HG02981 (cell line): Measurements from ENCODE around the gene SRPX2.

Source experiments
- ATAC-seq: cut with Tn5 transposase; IDR thresholded peaks from one replicate; pipeline ENCODE4 v1.9.1; 2021; ENCODE audit warnings: mild to moderate bottlenecking, moderate library complexity; ENCODE audit not compliant: unreplicated experiment

The SRPX2 gene

DNA sequence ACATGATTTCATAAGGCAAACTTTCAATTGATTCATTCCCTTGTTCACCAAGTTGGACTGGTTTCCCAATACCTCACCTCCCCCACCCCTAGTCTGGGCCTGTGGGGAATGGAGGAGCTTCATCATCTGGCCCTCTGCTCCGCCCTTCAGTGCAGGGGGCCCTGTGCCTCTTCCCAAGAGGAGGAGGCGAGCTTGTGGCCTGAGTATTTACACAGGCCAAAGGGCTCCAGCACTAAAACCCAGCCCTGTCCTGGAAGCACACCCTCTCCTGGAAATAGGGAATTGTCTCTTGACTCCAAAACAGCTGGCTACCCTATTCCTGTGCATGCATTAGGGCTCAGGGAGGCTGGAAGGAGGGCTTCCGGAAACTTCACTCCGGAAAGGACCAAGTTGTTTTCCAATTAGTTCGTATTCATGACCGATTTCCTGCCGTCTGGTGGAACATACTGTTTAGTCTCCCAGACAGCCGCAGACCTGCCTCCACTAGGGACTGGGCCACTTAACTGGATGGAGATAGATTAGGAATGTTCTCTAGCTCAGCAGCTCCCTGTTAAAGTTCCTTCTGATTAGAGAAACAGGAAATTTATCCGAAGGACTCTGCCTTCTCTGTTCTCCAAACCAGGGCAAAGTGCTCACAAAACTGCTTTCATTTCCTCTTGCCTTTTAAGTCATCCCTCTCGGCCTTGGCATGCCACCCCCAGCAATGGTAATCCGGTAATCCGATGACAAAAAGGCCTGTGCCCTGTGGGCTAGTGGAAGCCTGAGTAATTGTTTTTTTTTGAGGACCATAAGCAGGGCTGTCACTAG is 5.8 kb downstream of the SRPX2 start:
- ATAC-seq, result no peak

DNA sequence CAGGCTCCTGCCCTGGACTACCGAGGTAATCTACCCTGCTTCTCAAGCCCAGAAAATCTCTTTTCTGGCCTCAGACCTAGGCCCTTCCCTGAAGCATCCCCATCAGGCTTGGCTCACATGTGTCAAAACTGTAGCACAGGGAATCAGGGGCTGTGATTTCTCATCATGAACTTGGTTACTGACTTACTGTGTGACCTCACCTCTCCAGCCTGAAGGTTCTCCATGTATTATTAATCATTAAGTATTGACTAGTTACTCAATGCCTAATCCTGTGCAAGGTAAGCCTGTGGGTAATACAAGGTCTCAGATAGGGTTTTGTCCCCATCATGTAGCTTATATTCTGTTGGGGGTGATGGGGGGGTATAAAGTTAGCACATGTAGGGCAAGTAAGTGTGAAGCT is 6.8 kb downstream of the SRPX2 start:
- no peak for ATAC-seq

DNA sequence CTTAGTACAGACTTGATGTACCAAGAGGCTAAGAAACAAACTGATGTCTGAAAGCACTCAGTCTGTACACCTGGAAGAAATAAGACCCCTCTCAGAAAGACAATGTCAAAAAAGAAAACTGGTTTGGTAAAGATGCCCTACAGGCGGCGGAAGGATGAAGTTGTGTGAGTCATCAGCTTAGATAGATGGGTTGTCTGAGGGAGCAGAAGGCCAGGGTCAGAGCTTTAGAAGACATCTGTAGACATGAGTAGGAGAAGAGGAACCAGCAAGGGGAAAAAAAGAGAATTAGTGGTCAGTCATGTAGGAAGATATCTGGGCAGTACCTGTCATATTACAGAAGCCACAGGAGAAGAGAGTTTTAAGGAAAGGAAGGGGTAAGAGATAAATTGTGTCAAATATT is 8.3 kb downstream of the SRPX2 start:
- no peak for ATAC-seq

DNA sequence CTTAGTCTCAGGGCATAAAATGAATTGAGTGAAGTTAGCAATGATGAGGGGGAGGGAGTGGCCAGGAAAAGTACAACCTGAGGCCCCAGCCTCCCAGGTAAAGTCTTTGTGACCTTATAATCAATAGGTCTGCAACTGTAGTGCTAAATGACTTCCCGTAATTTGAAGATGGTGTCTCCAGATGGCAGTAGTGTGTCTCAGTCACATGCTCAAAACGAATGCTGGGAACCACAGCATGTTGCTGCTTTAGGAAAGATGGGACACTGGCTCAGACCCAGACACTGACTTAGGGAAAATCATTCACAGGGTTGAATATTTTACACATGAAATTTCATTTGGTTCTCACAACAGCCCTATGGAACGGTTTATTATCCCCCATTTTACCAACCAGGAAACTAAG is 10.3 kb downstream of the SRPX2 start:
- no peak for ATAC-seq

DNA sequence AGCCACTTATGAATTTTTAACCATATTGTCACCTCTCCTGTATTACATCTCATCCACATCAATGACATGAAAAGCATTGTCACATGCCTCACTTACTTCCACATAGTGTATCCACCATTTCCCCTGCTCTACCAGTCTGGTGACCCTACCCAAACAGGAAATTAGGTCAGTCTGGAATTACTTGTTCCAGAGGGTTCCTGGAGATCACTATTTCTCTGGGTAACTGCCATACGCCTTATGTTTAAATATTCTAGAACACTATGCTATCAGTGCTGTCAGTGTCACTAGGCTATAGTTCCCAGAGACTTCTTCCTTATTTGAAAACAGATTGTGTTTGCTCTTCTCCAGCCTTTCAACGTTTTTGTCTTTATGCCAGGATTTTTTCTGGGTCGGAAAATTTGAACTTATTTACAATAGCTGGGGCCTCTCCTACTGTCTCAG is 15.0 kb downstream of the SRPX2 start:
- ATAC-seq, result no peak

DNA sequence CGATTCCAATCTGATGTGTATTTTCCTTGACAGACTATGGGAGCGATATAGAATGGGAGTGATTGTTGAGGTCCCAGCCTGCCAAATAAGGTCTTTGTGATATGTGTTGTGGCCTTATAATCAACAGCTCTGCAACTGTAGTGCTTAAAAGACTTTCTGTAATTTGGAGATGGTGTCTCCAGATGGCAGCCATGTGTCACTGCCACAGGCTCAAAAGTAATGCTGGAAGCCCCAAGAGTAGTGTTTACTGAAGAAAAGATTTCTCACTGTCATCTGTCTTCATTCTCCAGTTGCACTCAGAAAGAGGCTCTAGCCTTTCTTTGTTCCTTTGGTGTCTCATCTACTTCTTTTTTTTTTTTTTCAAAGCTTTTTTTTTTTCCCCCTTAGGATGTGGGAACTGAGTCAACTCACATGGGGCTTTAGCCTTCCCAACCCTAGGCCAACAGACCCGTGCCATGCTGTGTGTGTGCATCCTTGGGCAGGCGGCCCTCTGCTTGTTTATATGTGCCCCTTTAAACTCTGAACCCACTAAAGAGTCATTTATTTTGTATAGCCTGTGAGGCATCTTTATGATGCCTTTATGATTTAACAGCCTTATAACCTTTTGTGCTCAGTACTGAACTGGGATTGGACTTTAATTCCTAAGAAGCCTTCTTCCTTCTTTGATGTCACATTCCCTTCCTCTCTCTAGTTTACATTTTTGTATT is 15.6 kb downstream of the SRPX2 start:
- no peak for ATAC-seq

DNA sequence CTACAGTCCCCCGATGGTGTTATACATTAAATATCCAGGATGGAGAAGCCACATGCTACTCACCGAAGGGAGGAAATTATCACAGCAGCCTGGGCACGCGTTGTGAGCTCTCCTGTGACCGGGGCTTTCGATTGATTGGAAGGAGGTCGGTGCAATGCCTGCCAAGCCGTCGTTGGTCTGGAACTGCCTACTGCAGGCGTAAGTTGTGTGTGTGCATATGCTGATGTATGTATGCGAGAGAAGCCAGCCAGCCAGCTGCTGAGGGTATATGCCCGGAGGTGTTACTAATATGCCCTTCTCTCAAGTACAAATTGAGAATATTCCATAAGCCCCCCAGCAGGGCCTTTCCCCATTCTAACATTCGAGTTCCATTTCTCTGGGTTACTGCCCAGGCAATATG is 18.2 kb downstream of the SRPX2 start:
- no peak for ATAC-seq

DNA sequence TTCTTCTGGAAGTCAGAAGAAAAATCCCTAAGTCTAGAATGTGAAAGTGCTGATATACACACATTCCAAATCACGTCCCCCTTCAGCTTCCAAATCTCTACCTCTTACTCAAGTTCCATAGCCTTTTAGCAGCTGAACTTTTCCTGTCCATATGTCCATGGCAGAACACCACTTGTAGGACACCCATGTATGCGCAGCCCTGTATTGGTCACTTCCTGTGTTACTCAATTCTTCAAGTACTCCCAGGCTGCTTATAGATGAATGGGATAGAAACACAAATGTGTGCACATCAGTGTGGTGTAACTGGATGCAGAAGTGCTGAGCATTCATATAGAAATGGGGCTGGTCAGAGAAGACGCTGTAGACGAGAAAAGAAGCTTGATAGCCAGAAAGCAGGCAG is 18.8 kb downstream of the SRPX2 start:
- no peak for ATAC-seq

DNA sequence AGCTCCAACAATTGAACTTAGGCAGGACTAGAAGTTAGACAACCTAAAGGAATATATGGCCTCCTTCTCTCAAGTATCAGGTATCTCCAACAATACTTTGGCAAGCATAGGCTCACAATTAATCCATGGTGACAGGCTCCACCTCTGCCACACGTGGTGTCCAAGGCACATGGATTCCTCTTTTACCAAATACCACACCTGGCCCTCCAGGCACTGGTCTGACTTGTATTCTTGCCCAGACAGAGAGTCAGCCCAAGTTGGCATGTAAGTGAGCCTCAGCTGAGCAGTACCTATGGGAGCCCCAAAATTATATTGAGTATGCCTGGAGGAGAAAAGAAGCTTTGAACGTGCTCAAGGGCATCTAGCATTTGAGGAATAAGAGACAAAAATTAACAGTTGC is 19.6 kb downstream of the SRPX2 start:
- ATAC-seq, result no peak

DNA sequence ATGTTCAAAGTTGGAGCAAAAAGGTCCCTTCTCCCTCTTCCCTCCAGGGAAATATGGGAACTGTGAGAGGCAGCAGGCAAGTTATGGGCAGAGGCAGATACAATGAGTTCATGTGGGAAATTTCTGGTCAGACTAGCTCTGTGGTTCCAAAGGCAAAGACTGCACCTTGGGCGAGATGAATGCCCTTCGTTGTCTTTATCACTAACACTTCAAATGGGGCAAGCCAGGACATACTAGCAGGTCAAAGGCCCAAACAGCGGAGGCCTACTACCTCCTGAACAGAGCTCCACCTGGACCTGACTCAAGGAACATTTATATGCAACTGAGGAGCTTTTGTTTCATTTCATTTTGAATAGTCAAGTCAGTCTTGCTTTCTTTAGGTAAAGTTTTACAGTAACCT is 29.0 kb downstream of the SRPX2 start:
- no peak for ATAC-seq

DNA sequence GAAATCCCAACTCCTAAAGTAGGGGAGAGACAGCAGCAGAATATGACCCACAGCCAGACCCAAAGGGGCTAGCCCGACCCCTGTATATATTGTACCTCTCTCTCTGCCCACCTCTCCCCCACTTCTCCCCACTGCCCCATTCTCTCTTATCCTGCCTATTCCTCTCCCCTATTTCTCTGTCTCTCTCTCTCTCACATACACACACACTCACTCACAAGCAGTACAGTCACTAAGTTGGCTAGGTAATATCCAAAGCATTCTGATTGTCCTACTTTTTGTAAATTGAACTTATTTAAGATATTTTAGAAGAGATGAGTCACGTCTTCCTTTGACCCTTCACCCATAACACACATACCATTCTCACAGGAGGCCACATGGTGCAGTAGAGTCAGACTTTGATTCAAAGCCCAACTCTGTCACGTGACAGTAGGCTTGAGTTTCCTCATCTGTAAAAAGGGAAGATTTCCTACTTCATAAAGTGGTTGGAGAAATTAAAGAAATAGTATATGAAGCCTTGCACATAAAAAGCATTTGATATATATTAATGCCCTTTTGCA is 29.5 kb downstream of the SRPX2 start:
- ATAC-seq, result no peak

DNA sequence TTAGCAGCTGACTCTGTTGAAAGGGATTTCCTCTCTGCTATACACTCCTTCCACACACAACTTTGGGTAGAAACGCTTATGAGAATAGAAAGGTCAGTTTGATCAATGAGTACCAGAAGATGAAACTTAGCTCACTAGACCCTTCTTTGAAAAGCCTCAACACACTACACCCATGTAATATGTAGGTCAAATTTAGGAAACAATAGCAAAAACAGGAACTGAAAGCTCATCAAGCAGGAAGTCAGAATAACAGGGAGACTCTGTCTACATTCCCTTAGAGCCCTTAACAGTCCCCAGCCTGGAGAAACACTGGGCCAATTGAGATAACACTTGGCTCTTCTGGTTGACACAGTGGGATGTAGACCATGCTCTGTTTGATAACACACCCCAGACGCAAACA is 30.7 kb downstream of the SRPX2 start:
- peak; percentile 58 for ATAC-seq

DNA sequence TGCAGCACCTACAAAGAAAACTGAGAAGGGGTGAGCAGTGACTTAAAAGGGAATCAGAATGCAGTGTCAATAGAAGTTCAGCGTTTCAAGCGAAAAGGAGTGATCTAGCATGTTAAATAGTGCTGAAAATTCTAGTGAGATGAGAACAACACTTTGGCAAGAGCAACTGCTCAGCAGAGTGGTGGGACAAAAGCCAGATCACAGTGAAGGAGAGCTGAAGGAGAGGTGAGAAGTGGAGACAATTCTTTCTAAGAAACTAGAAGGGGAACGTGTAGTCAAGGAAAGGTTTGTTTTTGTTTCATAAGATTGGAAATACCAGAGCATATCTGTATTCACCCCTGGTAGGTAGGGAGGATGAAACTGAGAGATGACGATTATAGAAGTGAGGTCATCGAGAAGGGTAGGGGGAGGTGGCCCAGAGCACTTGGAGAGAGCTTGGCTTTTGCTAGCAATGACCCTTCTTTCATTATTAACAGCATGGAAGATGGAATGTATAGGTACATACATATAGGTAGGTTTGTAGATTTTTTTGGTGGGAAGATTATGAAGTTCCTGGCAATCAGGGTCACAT is 33.7 kb downstream of the SRPX2 start:
- ATAC-seq, result no peak

DNA sequence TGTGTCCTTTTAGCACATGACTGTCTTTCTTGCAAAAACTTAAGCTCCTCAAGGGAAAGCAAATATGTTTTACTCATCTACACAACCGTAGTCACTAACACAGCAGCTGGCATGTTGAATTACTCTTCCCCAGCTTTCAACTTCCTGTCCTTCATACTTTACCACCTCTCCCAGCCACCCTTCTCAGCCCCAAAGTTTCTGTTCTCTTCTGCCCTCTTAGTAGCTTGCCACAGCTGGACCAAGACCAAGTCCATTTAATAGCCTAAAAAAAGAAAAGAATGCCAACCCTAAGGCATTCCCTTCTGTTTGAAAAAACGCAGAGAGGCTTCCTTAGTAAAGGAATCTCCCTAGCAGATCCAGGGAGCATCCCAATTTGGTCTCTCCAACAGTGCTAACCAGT is 36.8 kb downstream of the SRPX2 start:
- no peak for ATAC-seq

DNA sequence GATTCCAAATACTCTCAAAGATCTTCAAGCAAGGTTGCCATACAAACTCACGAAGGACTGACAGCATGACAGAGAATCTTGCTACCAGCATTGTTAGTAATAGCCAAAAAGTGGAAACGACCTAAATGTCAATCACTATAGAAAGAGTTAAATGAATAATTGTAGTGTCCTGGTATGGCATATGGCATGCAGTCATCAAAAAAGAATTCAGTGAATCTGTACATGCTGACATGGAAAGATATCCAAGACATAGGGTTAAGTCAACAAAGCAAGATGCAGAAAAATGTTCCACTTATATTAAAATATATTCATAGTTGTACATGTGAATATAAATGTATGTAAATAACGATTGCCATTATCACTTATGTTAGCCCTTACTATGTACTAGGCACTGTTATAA is 37.6 kb downstream of the SRPX2 start:
- ATAC-seq, result no peak

DNA sequence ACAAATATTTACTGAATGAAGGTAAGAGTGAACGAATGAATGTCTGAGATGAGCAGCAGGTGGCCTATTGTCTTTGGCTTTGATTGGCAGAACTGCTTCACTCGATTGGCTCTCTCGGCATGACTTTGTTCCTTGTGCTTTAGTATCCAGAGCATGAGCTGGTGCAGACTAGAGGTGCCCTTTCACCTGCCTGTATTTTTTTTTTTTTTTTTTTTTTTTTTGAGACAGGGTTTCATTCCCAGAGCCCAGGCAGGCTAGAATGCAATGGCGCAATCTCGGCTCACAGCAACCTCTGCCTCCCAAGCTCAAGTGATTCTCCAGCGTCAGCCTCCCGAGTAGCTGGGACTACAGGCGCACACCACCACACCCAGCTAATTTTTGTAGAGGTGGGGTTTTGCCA is 38.9 kb downstream of the SRPX2 start:
- ATAC-seq, result no peak

DNA sequence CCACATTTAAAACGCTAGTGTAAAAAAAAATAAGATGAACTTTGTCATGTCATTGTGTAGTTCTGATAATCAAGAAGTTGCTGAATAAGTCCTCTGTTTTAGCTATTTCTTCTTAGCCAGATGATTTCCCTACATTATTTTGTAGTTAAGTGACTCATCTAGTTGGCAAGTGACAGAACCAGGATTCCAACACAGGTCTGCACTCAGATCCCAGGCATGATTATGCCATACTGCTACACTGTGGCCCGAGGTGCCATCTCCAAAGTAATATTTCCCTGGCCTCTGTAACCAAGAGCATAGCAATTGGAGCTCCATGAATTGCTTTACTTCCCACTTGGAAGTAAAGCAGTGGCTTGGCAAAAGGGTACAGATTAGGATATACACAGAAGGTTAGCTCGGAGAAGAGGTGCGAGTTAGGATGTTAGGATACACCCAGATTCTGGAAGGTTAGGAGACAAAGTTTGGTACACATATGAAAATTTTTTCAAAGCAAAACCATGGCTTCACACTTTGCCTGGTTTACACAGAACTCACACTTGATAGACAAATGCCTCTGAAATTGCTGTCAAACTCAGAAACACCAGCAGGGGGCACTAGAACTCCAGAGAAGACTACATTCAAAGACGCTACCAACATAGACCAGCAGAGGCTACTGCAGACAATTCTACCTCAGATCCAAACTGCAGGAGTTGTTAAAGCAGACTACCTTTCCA is 41.4 kb downstream of the SRPX2 start:
- ATAC-seq, result peak; percentile 84

DNA sequence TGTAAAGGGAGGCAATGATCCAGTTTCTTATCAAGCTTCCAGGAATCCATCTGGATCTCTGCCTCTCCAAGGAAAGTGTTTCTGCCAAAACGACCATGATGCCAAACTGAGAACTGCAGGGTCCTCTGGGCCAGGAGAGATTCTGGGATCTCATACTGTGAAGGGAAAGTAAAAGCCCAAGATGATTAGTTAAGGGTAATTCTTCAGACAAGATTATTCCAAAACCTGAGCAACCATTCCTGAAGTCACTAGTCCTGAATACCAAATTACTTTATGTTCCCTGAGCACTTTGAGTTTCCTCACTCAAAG is 42.0 kb downstream of the SRPX2 start:
- no peak for ATAC-seq

DNA sequence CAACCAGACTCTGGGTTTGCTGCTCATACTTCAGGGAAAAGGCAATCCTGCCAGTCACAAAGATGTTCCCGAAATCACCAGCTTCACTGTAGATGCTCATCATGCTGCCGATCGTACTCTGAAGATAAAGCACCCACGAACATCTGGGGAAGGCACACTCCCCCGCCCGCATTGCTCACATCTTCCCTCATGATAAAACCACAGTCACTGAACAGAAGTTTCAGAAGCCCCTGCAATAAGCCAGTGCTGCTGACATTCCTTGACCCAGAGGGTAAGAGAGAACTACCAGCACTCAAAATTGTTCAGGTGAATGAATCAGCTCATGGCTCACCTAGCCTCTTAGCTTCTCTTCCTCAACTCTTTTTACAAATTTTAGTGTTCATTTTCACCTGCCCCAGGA is 43.1 kb downstream of the SRPX2 start:
- ATAC-seq, result peak; percentile 41

DNA sequence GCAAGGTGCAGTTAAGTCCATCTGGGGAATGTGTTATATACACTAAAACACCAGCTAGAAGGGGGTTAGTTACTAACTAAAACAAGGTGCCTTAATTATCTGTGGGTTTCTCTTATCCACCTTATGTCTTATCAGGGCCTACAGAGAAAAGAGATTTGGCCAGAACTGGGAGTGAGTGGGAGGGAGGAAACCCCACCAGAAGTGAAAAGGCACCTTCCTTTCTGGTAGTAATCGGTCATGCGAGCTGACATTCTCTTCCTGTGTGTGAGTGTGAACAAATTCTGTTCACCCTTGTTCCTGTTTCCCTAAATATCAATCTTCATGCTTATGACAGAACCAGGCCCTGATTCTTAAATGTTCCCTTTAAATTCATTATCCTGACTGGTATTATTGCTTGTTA is 43.5 kb downstream of the SRPX2 start:
- peak; percentile 52 for ATAC-seq

DNA sequence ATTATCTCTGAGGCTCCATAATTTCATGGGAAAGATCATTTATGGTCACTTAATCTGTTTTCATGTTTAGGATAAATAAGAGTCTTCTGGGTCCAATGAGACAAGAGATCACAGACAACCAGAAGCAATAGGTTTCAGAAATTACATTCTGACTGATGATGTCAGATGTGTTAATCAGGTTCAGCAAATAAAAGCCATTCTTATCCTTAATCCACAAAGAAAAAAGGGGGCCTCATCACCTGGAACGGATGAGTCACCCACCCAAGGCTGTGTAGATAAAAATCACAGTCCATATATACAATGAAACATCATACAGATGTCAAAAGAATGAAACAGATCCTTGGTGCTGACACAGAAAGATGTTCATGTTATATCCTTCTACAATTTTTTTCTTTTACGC is 51.3 kb downstream of the SRPX2 start:
- ATAC-seq, result no peak
